Neural cell (in vitro differentiated cells): ENCODE results near the gene EXOC4. TPM values are rescaled to one million over a fixed set of nuclear protein-coding genes. Genes with fewer than 3 reads are reported as not detected.

Experiments used
- H2AFZ ChIP-seq: fragments of 200-600, 300-800 bp; sonication (generic), shearing (Covaris generic); 2 replicates; pipeline ENCODE4 v1.6.0; 2014; ENCODE audit warnings: low read depth, mild to moderate bottlenecking, antibody characterized with exemption, low read length, moderate library complexity
- H3F3A ChIP-seq: fragments of 200-600 bp; shearing (Covaris generic); 2 replicates; pipeline ENCODE4 v1.6.1; 2016; ENCODE audit warnings: mild to moderate bottlenecking, moderate library complexity, mixed read lengths, antibody characterized with exemption, low read length; ENCODE audit not compliant: insufficient read depth, poor library complexity, severe bottlenecking
- H3K27ac ChIP-seq: fragments of 200-600, 300-800 bp; sonication (generic), shearing (Covaris generic); 2 replicates; pipeline ENCODE4 v1.5.1; 2014; ENCODE audit warnings: mild to moderate bottlenecking, low read length, moderate library complexity
- H3K27me3 ChIP-seq: fragments of 300-800, 200-600 bp; sonication (generic), shearing (Covaris generic); 2 replicates; pipeline ENCODE4 v1.6.0; 2014; ENCODE audit warnings: mild to moderate bottlenecking, low read depth, low read length, moderate library complexity; ENCODE audit not compliant: insufficient read depth
- H3K36me3 ChIP-seq: fragments of 300-800, 200-600 bp; sonication (generic), shearing (Covaris generic); 2 replicates; pipeline ENCODE4 v1.5.1; 2014; ENCODE audit warnings: mild to moderate bottlenecking, antibody characterized with exemption, low read length, moderate library complexity; ENCODE audit not compliant: insufficient read depth
- H3K4me2 ChIP-seq: fragments of 300-800, 200-600 bp; sonication (generic), shearing (Covaris generic); 2 replicates; pipeline ENCODE4 v1.6.0; 2014; ENCODE audit warnings: mild to moderate bottlenecking, low read length
- H3K4me3 ChIP-seq: fragments of 300-800, 200-600 bp; sonication (generic), shearing (Covaris generic); 2 replicates; pipeline ENCODE4 v1.5.1; 2014; ENCODE audit warnings: mild to moderate bottlenecking, low read length, moderate library complexity
- H3K79me2 ChIP-seq: fragments of 200-600 bp; shearing (Covaris generic); replicated peaks from 2 replicates; pipeline ENCODE4 v1.6.0; 2014; ENCODE audit warnings: mild to moderate bottlenecking, low read length, moderate library complexity; ENCODE audit not compliant: insufficient read depth
- H3K9ac ChIP-seq: fragments of 300-800, 200-600 bp; sonication (generic), shearing (Covaris generic); 2 replicates; pipeline ENCODE4 v1.6.1; 2016; ENCODE audit warnings: mild to moderate bottlenecking, low read length, mixed read lengths
- H3K9me2 ChIP-seq: fragments of 200-600 bp; shearing (Covaris generic); 2 replicates; pipeline ENCODE4 v1.6.1; 2016; ENCODE audit warnings: mild to moderate bottlenecking, low read length, mixed read lengths; ENCODE audit not compliant: insufficient read depth
- H3K9me3 ChIP-seq: fragments of 200-600, 300-800 bp; sonication (generic), shearing (Covaris generic); 2 replicates; pipeline ENCODE4 v1.6.1; 2016; ENCODE audit warnings: mild to moderate bottlenecking, mixed run types, low read length, moderate library complexity, mixed read lengths
- H4K20me1 ChIP-seq: fragments of 200-600 bp; shearing (Covaris generic); 2 replicates; pipeline ENCODE4 v1.6.1; 2016; ENCODE audit warnings: mild to moderate bottlenecking, mixed run types; ENCODE audit not compliant: insufficient read depth
- EP300 ChIP-seq: fragments of 450-650 bp; conservative IDR thresholded peaks from 2 replicates; pipeline ENCODE4 v1.6.1; 2014; ENCODE audit warnings: antibody characterized with exemption, mild to moderate bottlenecking, moderate library complexity; ENCODE audit not compliant: poor library complexity, severe bottlenecking
- EZH2 ChIP-seq: fragments of 200-600, 300-800 bp; shearing (Covaris generic), sonication (generic); IDR thresholded peaks from 2 replicates; pipeline ENCODE4 v1.6.1; 2014; ENCODE audit warnings: antibody characterized with exemption, low read length, borderline replicate concordance, mild to moderate bottlenecking; ENCODE audit not compliant: insufficient read depth, poor library complexity, severe bottlenecking
- MXI1 ChIP-seq: fragments of 450-650 bp; conservative IDR thresholded peaks from 2 replicates; pipeline ENCODE4 v1.6.1; 2014; ENCODE audit warnings: antibody characterized with exemption, mild to moderate bottlenecking; ENCODE audit not compliant: poor library complexity, severe bottlenecking
- POLR2AphosphoS5 ChIP-seq: IDR thresholded peaks from 2 replicates; pipeline ENCODE4 v1.6.1; 2012
- RAD21 ChIP-seq: fragments of 450-650 bp; conservative IDR thresholded peaks from 2 replicates; pipeline ENCODE4 v1.6.1; 2014; ENCODE audit warnings: antibody characterized with exemption, mild to moderate bottlenecking, moderate library complexity
- SMC3 ChIP-seq: fragments of 450-650 bp; conservative IDR thresholded peaks from 2 replicates; pipeline ENCODE4 v1.6.1; 2014; ENCODE audit warnings: antibody characterized with exemption, mild to moderate bottlenecking, moderate library complexity; ENCODE audit not compliant: poor library complexity
- TAF1 ChIP-seq: IDR thresholded peaks from 2 replicates; pipeline ENCODE4 v1.6.1; 2012; ENCODE audit warnings: low read depth
- polyA plus RNA-seq: library from polyadenylated mRNA; depleted of rRNA; stranded (reverse); fragments of >200 nt; gene quantifications from 2 replicates; pipeline ENCODE4 v1.2.3, GENCODE V29; 2014
- TF ChIP-seq, protein P1 (sequence below): IDR thresholded peaks from 2 replicates; pipeline ENCODE4 v1.6.1; 2012; ENCODE audit warnings: borderline replicate concordance
- TF ChIP-seq, protein P2 (sequence below): fragments of 450-650 bp; IDR thresholded peaks from 2 replicates; pipeline ENCODE4 v1.5.1; 2014; ENCODE audit warnings: antibody characterized with exemption, mild to moderate bottlenecking, moderate library complexity; ENCODE audit not compliant: poor library complexity, severe bottlenecking

Gene EXOC4
- polyA plus RNA-seq, 1 donor from 2014 or later: 36.5 TPM

DNA sequence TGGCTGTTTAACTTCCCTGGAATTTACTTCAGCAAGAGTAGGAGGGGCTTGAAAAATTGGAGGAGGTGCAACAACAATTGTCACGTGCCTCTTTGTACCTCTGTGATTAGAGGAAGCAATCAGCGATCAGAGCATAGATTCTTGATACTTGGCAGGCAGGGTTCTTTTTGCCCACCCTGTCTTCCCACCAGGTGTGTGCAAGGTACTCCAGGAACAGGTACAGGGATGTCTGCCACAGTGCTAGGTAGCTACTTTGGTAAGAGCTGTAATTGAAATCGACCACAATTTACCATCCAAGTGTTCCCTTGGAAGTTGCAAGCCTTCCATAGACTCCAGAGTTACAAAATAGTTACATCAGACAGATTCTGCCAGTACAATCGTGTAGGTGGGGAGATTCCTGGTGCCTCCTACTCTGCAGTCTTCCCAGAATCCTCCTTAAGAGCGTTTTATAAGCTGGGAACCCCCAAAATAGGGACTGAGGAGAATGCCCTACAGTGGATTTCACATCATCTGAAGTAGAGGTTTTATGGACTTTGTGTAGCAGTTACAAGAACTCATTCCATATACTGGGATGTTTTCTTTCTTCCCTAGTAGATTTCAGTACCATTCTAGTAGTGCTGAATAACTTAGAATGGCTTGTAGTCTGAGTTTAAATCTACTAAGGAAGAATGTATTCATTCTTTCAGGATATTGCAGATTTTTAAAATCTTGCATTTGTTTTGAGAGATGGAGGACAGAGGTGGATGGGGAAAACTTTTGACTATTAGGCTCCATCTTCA lies 101.9 kb downstream of the EXOC4 start (continued):
- TF ChIP-seq POLR2AphosphoS5: no peak

DNA sequence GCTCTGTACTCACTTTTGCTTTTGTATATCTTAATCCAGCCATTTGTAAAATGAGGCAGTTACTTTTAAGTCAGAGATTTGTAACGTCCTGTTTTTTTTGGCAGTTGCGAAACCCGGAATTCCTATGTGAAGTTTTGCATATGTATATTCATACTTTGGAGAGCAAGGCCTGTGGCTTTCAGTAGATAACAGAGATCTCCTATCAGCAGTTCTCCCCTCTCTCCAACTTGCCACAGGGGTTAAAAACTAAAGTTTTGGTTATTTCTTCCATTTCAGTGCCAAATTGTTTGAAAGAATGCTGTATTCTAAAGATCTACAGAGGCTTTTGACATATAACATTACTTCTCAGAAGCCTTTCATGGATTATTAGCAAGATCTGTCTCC lies 102.4 kb downstream of the EXOC4 start:
- no peak for TF ChIP-seq POLR2AphosphoS5
- TF ChIP-seq, protein P1, sequence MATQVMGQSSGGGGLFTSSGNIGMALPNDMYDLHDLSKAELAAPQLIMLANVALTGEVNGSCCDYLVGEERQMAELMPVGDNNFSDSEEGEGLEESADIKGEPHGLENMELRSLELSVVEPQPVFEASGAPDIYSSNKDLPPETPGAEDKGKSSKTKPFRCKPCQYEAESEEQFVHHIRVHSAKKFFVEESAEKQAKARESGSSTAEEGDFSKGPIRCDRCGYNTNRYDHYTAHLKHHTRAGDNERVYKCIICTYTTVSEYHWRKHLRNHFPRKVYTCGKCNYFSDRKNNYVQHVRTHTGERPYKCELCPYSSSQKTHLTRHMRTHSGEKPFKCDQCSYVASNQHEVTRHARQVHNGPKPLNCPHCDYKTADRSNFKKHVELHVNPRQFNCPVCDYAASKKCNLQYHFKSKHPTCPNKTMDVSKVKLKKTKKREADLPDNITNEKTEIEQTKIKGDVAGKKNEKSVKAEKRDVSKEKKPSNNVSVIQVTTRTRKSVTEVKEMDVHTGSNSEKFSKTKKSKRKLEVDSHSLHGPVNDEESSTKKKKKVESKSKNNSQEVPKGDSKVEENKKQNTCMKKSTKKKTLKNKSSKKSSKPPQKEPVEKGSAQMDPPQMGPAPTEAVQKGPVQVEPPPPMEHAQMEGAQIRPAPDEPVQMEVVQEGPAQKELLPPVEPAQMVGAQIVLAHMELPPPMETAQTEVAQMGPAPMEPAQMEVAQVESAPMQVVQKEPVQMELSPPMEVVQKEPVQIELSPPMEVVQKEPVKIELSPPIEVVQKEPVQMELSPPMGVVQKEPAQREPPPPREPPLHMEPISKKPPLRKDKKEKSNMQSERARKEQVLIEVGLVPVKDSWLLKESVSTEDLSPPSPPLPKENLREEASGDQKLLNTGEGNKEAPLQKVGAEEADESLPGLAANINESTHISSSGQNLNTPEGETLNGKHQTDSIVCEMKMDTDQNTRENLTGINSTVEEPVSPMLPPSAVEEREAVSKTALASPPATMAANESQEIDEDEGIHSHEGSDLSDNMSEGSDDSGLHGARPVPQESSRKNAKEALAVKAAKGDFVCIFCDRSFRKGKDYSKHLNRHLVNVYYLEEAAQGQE: no peak
- TF ChIP-seq, protein P2, sequence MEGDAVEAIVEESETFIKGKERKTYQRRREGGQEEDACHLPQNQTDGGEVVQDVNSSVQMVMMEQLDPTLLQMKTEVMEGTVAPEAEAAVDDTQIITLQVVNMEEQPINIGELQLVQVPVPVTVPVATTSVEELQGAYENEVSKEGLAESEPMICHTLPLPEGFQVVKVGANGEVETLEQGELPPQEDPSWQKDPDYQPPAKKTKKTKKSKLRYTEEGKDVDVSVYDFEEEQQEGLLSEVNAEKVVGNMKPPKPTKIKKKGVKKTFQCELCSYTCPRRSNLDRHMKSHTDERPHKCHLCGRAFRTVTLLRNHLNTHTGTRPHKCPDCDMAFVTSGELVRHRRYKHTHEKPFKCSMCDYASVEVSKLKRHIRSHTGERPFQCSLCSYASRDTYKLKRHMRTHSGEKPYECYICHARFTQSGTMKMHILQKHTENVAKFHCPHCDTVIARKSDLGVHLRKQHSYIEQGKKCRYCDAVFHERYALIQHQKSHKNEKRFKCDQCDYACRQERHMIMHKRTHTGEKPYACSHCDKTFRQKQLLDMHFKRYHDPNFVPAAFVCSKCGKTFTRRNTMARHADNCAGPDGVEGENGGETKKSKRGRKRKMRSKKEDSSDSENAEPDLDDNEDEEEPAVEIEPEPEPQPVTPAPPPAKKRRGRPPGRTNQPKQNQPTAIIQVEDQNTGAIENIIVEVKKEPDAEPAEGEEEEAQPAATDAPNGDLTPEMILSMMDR: no peak
- no peak for TF ChIP-seq EZH2
- TF ChIP-seq SMC3: no peak
- TF ChIP-seq TAF1: no peak
- no peak for TF ChIP-seq MXI1
- no peak for TF ChIP-seq EP300
- no peak for TF ChIP-seq RAD21
- no peaks in the 10 kb centered on the region for H4K20me1 ChIP-seq
- no peaks in the 10 kb centered on the region for H3K36me3 ChIP-seq
- H3K27me3 ChIP-seq: no peaks in the 10 kb centered on the region
- H3F3A ChIP-seq: no peaks in the 10 kb centered on the region
- no peak overlapping the region for H2AFZ ChIP-seq
- no peak overlapping the region for H3K4me3 ChIP-seq
- no peaks in the 10 kb centered on the region for H3K79me2 ChIP-seq
- H3K27ac ChIP-seq: no peak overlapping the region
- H3K9me3 ChIP-seq: peaks cover 4% of the 10 kb centered on the region
- H3K4me2 ChIP-seq: no peak overlapping the region
- no peaks in the 10 kb centered on the region for H3K9me2 ChIP-seq
- no peak overlapping the region for H3K9ac ChIP-seq

DNA sequence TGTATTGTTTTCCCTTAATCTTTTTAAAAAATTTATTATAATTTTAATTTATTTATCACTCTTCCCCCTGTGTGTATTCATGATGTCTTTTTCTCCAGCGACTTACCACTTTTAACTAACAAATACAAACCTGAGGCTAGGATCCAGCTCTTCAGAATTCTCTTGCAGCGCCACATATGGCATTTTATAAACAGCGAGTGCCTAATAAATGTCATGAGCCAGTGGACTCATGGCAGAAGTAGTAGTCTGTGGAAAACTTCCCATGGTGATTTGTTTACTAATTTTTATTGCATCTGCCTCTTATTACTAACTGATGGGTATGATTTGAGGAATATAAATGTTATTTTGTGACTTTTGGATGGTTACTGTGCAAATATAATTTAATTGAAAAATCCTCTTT lies 102.9 kb downstream of the EXOC4 start:
- no peak overlapping the region for H3K4me3 ChIP-seq

More for the DNA sequence above, 102.9 kb downstream of the EXOC4 start:
- H3K9ac ChIP-seq: no peak overlapping the region
- no peaks in the 10 kb centered on the region for H4K20me1 ChIP-seq
- H3K4me2 ChIP-seq: no peak overlapping the region
- peaks cover 4% of the 10 kb centered on the region for H3K9me3 ChIP-seq
- TF ChIP-seq EZH2: no peak
- no peak for TF ChIP-seq MXI1
- TF ChIP-seq TAF1: no peak
- TF ChIP-seq, protein P2: no peak
- no peak for TF ChIP-seq RAD21
- TF ChIP-seq POLR2AphosphoS5: no peak
- TF ChIP-seq, protein P1: no peak
- no peak for TF ChIP-seq SMC3
- no peak for TF ChIP-seq EP300
- no peaks in the 10 kb centered on the region for H3K79me2 ChIP-seq
- H3K36me3 ChIP-seq: no peaks in the 10 kb centered on the region
- H3F3A ChIP-seq: no peaks in the 10 kb centered on the region
- no peaks in the 10 kb centered on the region for H3K9me2 ChIP-seq
- H2AFZ ChIP-seq: no peak overlapping the region
- H3K27ac ChIP-seq: no peak overlapping the region
- no peaks in the 10 kb centered on the region for H3K27me3 ChIP-seq
